Fibroblast of peridontal ligament (primary cell): ENCODE measurements around the gene NHLRC3.
"Not testable (repeated sequence)": the region's sequence is repeated elsewhere in the genome, so short reads cannot be mapped to it uniquely, and the experiment has no call there.

ENCODE experiments used
- DNase-seq: peaks from one replicate; pipeline ENCODE4 v3.0.0-alpha.2; 2010; ENCODE audit errors: extremely low read depth

Gene NHLRC3

DNA sequence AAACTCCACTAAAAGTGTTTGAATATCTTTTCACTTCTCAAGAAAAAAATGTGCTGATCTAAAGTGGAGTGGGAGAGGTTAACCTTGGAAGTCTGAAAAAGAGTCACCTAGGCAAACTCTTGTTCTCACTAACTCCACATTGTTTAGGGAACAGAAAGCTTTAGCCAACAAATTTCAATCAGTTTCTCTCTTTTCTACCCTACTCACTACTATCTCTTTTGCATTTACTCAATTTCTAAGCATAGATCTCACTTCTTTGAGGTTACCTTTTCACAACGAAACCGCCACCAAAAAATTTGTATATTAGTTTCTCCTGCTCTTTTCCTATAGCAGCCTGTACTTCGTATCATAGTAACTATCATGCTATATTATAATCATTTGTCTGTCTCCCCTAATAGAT, 6.3 kb downstream of the NHLRC3 start:
- no peak for DNase-seq

GRCh38 chr13:39047560-39047959, 9.3 kb downstream of the NHLRC3 start:
- no peak for DNase-seq

DNA sequence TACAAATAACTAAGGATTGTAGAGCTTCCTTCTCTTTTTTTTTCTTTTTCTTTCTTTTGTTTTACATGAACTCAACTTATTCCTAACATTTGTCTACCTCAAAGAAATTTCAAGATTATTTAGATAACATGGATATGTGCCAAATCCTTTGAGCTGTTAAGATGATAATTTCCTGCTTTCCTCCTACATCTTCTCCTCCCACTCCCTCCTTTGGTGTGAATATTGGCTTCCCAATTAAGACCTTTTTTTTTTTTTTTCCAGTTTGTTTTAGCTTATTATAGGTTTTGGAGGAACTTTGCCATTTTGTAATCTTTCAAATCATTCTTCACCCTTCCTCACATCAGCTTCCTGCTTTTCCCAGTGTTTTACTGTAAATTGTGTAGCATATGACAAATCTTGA, 10.6 kb downstream of the NHLRC3 start:
- DNase-seq = no peak

DNA sequence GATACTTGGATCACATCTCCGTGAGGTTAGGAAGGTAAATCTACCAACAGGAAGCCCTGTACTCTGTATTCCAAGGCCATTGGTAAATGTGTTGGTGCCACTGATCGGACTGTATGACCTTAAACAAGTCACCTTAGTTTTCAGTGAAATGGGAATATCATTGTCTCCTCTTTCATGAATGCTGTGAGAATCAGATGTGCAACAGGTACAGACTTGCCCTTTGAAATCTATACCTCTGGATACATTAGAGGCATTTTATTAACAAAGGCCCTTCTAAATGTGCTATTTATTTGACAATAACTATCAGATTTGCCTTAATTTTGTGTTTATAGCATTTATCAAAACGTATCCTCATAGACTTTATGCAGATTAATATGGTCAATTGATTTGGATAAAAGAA, 11.0 kb downstream of the NHLRC3 start:
- DNase-seq = no peak

DNA sequence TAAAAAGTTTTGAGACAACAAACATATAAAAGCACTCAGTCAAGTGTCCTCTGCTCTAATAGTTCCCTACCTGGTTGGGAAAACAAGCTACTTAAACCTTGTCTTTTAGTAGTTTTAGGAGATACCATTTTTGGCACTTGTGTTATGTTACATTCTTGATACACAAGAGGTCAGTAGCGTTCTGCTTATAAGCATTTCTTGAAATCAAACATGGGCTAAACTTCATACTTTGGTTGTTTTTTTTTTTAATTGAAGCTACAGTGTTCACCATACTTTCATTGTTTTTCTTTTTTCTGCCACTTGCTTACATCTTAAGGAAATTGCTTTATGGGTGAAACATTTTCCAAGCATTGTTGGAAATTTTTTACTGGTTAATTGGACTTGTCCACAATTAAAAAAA, 12.9 kb downstream of the NHLRC3 start:
- DNase-seq = peak; percentile 66

GRCh38 chr13:39052944-39053343, 14.7 kb downstream of the NHLRC3 start:
- no peak for DNase-seq

DNA sequence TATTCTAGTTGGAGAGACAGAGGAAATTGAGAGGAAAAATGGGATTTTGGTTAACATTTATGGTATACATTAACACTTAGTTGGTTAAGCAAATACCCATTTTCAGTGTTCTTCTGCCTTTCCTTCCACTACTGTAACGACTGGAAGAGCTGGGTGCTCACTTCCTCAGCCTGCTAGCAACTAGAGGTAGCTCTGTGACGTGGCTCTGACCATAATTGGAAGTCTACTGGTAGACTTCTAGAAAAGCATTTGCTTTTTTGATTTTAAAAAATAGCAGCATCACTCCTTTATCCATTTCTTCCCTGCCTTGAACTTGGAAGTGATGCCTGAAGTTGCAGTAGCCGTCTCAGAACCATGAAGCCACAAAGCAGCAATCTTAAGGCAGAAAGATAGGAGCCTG, 15.9 kb downstream of the NHLRC3 start:
- no peak for DNase-seq

DNA sequence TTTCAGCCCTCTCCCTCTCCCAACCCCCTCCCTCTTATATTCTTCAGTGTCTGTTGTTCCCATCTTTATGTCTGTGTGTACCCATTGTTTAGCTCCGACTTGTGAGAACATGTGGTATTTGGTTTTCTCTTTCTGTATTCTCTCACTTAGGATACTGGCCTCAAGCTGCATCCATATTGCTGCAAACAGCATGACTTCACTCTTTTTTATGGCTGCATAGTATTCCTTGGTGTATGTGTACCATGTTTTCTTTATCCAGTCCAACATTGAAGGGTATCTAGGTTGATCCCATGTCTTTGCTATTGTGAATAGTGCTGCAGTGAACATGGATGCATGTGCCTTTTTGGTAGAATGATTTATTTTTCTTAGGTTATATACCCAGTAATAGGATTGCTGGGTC, 17.8 kb downstream of the NHLRC3 start:
- no peak for DNase-seq

DNA sequence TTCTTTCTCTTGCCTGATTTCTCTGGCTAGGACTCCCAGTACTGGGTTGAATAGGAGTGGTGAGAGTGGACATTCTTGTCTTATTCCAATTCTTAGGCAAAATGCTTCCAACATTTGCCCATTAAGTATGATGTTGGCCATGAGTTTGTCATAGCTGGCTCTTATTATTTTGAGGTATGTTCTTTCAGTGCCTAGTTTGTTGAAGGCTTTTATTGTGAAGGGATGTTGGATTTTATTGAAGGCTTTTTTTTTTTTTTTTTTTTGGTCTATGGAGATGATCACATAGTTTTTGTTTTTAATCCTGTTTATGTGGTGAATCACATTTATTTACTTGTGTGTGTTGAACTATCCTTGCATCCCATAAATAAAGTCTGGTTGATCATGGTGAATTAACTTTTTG, 19.8 kb downstream of the NHLRC3 start:
- no peak for DNase-seq

- DNase-seq = no peak
These were observed 23.7 kb downstream of the NHLRC3 start for GRCh38 chr13:39062004-39062403.

- DNase-seq = no peak
These were observed 34.6 kb downstream of the NHLRC3 start for GRCh38 chr13:39072842-39073241.

- DNase-seq = no peak
These were observed 35.7 kb downstream of the NHLRC3 start for GRCh38 chr13:39073983-39074382.

DNA sequence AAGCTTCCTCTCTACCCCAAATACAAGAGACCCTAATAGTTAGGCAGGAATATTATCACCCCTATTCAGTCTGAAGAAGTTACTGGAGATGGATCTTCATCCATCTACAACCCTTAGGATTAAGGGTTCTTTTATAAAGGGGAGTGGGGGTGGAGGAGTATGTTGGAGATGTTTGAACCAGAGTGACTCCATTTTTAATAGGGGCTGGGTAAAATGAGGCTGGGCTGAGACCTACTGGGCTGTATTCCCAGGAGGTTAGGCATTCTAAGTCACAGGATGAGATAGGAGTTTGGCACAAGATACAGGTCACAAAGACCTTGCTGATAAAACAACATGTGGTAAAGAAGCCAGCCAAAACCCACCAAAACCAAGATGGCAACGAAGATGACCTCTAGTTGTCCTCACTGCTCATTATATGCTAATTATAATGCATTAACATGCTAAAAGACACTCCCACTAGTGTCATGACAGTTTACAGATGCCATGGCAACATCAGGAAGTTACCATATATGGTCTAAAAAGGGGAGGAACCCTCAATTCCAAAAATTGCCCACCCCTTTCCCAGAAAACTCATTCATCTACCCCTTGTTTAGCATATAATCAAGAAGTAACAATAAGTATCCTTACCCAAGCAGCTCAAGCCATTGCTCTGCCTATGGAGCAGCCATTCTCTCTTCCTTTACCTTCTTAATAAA, 48.1 kb downstream of the NHLRC3 start:
- not testable (repeated sequence) for DNase-seq

DNA sequence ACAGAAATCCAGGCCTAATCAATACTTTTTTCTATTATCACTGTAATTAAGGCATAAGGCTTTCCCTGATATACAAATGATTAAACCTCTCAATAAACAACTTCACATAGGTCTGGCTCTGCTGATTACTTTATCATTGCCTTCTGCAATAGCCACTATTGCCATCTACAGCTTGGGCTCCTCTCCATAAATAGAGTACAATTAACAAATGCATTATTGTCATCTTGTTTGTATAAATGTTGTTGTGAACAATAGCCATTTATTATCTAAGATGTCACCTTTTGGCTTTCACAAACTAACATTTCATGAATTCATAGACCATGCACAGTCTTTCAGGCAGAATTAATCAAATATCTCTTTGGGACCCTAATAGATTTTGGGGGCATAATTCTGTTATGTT, 53.3 kb downstream of the NHLRC3 start:
- DNase-seq = no peak

- DNase-seq = no peak
These were observed 57.2 kb downstream of the NHLRC3 start for GRCh38 chr13:39095500-39095899.

- DNase-seq = no peak
These were observed 61.0 kb downstream of the NHLRC3 start for GRCh38 chr13:39099231-39099630.
